HG02938 (cell line): Measurements from ENCODE around the gene KL.

Experiments used
- ATAC-seq: cut with Tn5 transposase; IDR thresholded peaks from one replicate; pipeline ENCODE4 v1.9.1; 2021; ENCODE audit warnings: mild to moderate bottlenecking, moderate library complexity; ENCODE audit not compliant: unreplicated experiment

Gene KL

DNA sequence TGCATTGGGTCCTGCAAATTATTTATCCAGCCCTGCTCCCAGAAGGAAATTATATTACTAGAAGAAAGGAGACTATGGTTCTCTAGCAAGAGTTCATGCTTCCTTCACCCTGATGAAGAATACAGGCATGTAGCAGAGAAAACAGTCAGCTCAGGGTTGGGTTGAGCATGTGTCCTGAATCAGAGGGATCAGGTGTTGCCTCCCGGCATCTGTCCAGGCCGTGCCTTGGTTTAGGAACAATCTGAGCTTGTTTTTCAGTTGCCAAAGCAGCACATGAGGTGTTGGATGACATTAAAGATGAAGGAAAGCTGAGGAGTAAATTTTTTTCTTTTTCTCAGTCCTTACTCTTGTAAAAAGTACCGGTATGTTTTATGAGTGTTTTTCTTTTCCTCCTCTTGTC is 62.0 kb downstream of the KL start:
- no peak for ATAC-seq

DNA sequence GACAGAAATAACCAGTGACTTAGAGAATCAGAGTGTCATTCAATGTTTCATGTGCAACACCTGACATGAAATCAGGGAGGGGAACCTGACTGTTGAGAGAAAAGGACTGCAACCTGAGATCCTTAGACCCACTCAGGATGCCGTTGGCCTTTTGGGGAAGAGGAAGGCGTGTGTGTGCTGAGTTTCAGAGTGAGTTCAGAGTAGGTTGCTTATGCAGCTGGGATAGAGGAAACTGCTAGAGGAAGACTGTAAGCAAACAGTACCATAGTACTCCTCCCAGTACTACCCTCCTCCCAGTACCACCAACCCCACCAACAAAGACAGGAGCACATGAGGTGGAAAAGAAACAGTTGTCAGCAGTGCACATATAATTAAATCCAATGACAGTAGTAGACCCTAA is 63.7 kb downstream of the KL start:
- no peak for ATAC-seq

DNA sequence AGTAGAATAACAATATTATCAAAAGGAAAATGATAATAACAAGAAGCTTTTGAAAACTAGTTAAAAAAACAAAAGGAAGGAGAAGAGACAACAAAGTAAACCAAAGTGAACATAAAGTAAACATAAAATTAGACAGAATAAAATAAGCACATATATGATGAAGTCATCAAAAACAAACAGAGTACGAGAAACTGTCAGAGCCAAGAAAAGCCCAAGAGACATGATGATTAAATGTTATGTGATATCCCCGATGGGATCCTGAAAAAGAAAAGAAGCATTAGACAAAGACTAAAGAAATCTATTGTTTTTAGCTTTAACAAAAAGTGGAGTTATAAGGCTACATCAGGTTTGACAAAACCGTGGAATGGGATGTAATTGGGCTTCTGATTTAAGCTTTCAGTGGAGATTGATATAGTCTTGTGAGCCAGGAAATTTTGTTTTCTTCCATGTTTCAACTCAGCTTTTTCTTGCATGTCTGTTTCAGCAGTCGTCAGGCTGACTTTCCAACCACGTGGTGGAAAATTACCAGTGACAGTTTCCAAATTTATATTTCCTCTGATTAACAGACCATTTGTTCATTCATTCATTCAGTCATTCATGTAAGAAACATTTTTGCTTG is 64.9 kb downstream of the KL start:
- ATAC-seq = no peak

DNA sequence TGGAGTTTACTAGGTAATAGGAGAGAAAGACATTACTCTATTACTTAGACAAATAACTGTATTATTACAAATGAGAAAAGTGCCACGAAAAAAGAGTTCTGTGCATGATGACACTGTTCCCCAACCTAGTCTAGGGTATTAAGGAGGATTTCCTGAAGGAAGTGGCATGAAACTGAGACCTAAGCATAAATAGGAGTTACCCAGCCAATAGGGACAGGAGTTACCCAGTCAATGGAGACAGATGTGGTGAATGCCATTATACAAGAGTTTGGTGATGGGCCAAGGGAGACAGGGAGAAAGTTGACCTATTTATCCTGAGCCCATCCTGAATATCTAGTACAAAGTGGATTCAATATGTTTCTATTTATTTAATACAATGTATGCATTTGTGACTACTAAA is 65.4 kb downstream of the KL start:
- no peak for ATAC-seq

DNA sequence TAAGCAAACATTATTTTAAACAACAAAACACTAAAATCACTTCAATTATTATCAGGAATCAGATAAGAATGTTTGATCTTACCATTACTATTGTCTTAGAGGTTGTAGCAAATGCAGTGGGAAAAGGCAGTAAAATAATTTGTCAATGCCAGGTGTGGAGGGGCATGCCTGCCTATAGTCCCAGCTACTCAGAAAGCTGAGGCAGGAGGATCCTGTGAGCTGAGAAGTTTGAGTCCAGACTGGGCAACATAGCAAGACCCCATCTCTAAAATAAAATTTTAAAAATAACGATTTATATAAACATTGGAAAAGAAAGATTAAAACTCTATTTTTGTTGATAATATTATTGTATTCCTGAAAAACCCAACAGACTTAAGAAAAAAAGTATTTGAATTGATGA is 66.8 kb downstream of the KL start:
- ATAC-seq = no peak

DNA sequence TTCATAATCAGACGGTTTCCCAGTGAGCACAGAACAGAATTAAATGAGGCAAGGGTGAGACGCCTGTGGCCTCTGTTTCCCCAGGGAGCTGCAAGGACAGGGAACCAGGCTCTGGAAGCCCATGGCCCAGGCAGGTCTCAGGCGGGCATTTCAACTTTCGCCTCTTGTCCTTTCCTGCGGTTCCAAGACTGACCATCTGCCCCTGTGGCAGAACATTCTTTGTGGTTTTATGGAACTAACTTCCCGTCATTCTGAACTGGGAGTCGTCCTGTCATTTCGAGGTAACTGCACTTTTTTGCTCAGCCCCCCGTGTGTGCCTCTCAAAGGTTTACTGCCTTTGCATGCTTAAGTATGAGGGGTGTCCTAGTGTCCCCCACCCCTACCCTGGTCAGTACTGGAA is 70.9 kb downstream of the KL start:
- ATAC-seq = no peak

DNA sequence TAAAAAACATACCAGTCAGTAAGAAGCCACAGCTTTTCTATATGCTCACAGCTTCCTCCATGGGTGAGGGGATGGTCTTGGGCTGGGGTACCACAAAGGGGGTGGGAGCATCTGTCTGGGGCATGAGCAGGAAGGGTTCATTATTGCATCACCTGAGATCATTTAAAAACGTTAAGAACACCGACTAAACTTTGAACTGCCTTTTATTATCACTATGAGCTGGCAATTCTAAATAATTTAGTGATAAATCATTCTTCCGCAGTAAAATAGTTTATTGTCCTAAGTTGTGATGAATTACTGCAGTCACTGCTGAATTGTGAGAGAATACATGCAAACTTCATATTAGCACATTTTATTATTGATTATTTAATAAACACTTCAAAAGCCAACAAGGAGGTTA is 71.6 kb downstream of the KL start:
- ATAC-seq = no peak

DNA sequence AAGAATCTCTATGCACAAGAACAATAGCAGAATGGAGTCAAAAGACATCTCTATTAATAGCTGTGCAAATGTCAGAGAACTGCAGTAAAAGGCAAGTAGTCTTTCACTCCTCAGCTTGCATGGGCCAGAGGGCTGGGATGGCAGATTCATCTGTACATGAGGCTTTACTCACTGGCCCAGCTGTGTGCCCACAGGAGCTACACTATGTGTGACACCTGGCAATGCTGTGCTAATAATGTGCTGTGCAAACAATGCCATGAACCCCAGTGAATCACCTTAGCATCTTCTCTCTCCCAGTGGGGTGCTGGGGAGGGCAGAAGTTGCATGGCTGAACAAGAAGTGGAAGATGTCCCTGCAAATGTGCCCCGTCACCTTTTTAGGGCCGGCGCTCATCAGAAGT is 73.1 kb downstream of the KL start:
- ATAC-seq = no peak

DNA sequence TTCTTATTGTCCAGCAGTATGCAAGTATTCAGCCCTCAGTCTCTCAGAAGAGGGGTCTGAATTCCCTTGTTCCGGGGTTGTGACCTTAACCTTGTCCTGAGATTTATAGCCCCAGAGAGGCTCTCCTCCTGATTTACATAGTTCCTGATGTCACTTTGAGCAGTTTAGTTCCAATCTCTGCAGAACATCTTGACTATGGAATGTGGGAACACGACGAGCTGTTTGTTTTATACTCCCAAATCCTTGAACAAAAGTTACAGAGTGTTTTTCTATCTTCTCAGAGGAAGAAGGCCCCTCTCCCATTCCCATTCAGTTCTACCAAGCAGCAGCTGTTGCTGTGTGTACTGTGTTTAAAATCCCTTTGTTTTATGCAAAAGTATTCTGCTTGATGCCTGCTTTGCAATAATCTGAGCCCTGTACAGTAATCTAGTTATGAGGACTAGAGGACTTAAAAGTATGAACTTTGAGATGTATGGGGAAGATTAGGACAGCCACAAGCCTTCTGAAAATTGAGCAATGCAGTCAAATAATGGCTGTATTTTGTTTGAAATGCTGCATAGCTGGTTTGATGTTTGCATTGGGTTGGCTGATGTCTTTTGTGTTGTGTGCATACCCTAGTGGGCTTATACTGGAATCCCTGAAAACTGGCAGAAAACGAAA is 74.7 kb downstream of the KL start:
- ATAC-seq = no peak

DNA sequence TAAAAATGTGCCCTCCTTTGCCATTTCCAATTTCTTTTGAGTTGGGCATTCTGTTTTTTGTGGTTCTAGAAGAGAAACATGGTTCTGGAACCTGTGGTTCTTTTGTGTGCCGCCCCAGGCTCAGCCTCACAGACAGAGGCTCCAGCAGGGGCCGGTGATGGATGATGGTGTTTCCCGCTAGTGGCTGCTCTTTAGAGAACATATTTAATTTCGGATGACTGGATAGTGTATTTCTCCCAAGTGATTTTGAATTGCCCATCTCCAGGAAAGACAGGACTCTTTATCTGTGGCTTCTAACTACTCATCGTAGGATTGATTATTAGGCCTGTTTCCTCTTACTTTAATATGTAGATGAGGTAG is 75.2 kb downstream of the KL start:
- ATAC-seq = no peak

DNA sequence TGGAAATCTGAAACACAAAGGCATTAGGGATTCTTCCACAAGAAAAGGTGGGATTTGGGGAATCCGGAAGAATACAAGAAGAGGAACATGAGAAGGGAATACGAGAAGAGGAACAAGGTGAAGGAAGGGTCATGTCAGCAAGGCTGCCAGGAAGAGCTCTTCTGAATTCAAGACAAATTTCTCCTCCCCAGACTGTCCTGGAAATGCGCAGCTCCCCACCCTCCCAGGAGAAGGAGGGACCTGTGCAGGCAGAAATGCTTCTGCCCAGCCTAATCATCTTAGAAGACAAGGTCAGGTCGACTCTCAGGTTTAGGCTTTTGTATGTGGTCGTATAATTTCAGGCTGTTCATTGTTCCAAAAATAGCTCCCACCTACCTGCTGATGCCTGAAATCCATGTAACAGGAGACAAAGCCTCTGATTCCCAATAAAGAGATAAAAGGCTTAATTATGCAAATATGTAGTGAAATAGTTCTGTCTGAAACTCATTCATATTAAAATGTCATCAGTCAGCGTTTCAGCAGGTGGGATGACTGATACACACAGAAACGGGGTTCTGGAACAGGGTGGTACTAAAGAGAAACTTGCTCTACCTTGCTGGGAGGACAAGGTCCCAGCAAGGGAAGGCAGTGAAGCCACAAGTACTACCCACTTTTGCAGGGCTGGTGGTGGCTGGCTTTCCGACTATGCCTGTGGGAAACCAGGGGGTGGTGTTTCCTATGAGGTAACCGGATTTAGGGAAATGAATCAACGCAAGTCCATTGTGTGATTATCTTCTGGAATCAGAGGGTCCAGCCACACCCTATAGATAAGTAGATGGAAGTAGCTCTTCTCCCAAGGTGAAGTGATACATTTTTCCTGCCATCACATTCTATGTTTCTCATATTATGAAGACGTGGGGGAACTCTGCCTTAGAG is 76.1 kb downstream of the KL start:
- no peak for ATAC-seq

DNA sequence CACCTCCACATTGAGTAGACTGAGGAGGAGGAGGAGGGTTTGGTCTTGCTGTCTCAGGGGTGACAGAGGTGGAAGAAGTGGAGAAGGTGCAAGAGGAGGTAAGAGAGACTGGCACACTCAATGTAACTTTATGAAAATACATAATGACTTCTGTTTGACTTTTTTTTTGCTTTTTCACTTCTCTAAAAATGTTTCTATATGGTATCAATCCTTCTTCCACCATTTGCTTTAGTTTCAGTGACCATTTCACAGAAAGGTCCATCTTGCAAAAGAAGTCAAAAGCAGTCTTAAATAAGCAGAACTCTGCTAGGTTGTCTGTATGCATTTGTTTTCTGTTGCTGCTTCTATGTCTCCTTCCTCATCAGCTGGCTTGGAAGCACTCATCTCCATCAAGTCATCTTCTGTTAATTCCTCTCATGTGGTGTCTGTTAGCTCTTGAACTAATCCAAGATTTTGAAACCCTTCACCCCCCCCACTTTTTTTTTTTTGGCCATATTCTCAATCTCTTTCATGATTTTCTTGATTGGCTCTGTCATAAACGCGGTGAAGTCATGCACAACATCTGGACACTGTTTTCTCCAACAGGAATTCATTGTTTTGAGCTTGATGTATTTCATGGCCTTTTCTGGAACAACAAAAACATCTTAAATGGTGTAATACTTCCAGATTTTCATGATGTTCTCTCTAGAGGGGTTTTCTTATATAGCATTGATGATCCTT is 80.8 kb downstream of the KL start:
- ATAC-seq = peak; percentile 62

DNA sequence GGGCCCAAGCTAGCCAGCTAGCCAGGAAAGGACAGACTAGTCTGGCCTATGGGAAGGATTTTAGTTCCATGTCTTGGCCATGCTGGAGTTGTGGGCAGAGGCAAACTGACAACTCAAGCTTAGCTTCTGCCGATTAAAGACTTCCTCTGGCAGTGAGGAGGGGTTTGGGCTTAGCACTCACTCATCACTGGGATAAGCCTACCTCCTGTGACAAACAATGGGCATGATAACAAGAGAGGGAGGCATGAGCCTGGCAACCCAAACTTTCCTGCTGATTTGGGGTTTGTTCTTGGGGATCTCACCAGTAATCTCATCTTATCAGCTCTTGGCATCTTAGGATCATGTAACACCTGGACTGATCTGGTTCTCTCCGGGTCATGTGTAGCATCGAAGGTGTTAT is 83.6 kb downstream of the KL start:
- no peak for ATAC-seq

DNA sequence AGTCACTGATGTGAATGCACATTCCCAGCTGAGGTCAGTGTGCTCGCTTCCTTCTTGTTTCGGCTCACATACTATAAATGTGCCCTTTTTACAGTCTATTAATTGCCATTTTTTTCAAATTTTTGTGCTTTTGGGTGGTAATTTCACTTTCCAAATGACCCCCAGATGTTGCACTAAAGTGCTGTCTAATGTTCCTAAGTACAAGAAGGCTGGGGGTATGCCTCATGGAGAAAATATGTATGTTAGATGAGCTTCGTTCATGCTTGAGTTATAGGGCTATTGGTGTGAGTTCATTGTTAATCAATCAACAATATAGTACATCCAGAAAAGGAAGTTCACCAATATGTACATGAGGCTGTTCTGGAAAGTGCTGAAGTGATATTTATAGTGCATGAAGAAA is 84.7 kb downstream of the KL start:
- ATAC-seq = no peak

DNA sequence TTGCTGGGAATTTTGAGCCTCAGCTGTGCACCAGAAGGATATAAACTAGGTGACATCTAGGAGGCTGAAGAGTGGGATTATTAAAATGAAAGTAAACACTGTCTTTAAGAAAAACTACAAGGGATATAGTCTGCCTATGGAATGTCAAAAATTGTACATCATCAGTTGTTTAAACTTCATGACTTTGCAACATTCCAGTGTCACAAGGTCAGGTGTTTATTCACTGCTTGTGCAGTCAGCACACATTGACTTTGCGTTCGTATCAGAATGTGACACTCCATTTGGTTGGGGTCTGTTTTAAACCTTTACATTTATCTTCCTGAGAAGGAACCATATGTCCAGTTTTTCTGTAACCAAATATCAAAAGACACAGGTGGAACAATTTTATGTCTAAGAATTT is 85.6 kb downstream of the KL start:
- ATAC-seq = no peak

DNA sequence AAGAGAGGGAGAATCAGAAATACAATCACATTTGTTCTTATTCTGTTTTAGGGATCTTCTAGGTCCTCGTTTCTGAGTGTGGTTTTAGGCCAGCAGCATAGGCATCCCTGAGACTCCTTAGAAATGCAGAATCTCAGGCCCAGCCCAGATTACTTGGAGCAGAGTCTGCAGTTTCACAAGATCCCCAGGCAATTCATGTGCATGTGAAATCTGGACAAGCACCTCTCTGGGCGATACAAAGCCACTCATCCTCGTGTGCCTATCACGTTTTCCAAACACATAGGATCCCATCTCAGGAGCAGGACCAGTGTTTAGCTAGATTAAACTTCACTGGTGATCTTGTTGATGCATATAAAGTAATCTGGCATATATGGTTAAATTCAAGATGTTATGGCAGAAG is 87.2 kb downstream of the KL start:
- no peak for ATAC-seq

DNA sequence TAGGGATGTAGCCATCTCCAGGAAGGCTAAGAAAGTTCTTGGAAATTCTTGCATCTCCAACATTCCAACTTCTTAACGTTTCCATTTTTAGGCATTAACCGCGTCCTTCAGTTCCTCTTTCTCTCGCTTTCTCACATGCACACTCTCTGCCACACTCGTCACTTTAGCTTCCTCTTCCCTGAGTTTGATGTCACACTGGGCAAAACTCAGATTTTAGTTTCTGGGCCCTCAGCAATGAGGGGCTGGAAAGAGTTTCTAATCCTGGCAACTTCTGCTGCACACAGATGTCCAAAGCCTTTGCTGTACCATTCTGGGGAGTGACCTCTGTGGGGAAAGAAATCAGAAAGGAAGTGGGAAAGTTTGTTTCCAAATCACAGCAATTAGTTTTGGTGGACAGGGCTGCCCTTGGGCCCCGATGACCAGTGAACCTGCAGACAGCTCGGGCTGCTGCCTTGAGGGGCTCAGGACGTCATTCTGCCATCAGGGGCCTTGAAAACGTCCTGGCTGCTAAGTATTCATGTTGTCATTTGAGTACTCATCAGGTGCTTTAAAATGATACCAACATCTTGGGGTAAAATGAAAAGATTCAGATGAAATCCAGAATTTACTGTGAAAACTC is 89.3 kb downstream of the KL start:
- no peak for ATAC-seq

DNA sequence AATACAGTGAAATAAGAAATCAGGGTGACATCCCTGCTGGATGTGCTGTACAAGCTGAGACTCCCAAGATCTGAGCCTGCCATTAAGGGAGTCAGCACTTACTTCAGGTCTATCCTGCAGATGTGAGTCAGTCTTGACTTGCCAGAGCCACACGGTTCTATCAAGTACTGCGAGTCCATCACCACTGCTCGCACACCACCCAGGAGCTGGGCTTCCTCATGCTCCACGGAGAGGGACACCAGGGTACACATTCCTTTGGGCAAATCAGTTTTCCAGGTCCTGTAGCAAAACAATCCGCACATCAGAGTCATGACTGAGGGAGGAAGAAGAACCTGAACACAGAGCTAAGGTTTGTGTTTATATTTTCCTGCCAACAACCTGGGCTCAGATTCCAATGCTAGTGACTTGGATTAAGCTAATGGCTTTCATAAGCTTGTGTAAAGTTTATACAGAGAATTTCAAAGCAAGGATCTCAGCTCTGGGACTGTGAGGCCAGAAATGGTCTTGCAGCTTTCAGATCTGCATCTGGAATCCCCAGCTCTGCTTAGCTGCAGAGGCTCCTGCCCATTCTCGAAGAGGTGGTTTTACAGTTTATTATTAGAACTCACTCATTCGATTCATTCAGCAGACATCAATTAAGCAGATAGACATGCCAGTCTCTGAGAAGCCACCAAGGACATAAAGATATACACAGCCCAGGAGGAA is 90.6 kb downstream of the KL start:
- ATAC-seq = no peak

DNA sequence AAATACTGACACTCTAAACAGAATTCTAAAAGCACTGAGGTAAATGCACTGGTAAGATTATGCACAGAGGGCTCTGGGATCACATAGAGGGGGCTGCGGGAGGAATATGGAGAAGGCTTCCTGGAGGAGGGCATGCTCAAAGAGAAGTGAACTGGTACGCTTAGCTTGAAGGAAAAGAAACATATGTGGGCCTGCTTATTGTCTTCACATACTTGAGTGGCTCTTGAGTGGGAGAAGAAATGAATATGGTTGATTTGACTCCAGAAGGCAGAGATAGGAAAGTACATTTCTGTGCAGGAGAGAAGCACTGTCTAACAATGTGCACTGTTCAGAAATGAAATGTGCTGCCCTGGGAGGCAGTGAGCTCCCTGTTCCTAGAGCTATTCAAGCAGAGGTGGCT is 91.1 kb downstream of the KL start:
- ATAC-seq = no peak

DNA sequence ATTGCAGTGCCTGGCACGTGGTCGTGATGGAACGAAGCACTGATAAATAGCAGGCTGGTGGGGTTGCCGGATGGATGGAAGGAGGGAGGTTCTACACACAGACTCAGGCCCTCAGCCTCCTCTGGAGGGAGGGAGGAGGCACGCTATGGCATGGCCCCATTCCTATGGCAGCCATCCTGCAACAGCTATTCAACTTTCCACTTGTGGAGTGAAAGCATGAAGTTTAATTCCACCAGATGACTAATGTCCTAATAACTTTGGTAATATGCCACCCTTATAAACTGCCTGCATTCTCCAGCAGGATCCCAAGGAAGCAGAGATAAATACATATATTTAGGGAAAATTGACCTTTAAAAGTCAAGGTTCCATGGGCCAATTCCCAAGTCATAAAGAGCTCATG is 92.4 kb downstream of the KL start:
- no peak for ATAC-seq
